Chondrocyte (in vitro differentiated cells): ENCODE results near the gene KRT7. TPM values are rescaled to one million over a fixed set of nuclear protein-coding genes. Genes with fewer than 3 reads are reported as not detected.

ENCODE experiments used
- DNase-seq: peaks from one replicate; pipeline ENCODE4 v3.0.0; 2021; ENCODE audit warnings: mixed read lengths, low spot score
- H3K27ac Mint-ChIP-seq: one replicate; pipeline ENCODE4 v1.8.0; 2021; ENCODE audit warnings: mild to moderate bottlenecking, moderate library complexity, mixed read lengths; ENCODE audit not compliant: unreplicated experiment
- H3K27me3 Mint-ChIP-seq: 2 replicates; pipeline ENCODE4 v1.8.0; 2021; ENCODE audit warnings: low read depth, mixed read lengths
- H3K36me3 Mint-ChIP-seq: 2 replicates; pipeline ENCODE4 v1.8.0; 2021; ENCODE audit warnings: low read depth, mixed read lengths
- H3K4me1 Mint-ChIP-seq: 2 replicates; pipeline ENCODE4 v1.8.0; 2021; ENCODE audit warnings: low read depth, mild to moderate bottlenecking, mixed read lengths
- H3K4me3 Mint-ChIP-seq: one replicate; pipeline ENCODE4 v1.8.0; 2021; ENCODE audit warnings: mild to moderate bottlenecking, moderate library complexity, mixed read lengths; ENCODE audit not compliant: unreplicated experiment
- H3K9me3 Mint-ChIP-seq: 2 replicates; pipeline ENCODE4 v1.8.0; 2021; ENCODE audit warnings: low read depth, mixed read lengths
- total RNA-seq: library from RNA; stranded (reverse); gene quantifications from 3 replicates; pipeline ENCODE4 v1.2.1, GENCODE V29; 2021
- TF ChIP-seq, protein P1 (sequence below): fragments of 200-600 bp; sonication (generic); IDR thresholded peaks from 2 replicates; pipeline ENCODE4 v1.5.0; 2021; ENCODE audit warnings: antibody characterized with exemption, mild to moderate bottlenecking, moderate library complexity

Gene KRT7
- total RNA-seq, 1 donor from 2014 or later = 266 TPM

DNA sequence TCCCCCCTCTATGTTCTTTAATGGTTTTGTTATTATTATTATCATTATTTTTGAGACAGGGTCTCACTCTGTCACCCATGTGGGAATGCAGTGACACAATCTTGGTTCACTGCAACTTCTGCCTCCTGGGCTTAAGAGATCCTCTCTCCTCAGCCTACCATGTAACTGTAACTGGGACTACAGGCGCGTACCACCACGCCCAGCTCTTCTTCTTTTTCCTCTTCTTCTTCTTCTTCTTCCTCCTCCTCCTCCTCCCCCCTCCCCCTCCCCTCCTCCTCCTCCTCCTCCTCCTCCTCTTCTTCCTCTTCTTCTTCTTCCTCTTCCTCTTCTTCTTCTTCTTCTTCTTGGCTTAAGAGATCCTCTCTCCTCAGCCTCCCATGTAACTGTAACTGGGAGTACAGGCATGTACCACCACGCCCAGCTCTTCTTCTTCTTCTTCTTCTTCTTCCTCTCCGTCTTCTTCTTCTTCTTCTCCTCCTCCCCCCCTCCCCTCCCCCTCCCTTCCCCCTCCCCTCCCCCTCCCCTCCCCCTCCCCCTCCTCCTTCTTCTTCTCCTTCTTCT, 5.4 kb upstream of the KRT7 start:
- TF ChIP-seq, protein P1, sequence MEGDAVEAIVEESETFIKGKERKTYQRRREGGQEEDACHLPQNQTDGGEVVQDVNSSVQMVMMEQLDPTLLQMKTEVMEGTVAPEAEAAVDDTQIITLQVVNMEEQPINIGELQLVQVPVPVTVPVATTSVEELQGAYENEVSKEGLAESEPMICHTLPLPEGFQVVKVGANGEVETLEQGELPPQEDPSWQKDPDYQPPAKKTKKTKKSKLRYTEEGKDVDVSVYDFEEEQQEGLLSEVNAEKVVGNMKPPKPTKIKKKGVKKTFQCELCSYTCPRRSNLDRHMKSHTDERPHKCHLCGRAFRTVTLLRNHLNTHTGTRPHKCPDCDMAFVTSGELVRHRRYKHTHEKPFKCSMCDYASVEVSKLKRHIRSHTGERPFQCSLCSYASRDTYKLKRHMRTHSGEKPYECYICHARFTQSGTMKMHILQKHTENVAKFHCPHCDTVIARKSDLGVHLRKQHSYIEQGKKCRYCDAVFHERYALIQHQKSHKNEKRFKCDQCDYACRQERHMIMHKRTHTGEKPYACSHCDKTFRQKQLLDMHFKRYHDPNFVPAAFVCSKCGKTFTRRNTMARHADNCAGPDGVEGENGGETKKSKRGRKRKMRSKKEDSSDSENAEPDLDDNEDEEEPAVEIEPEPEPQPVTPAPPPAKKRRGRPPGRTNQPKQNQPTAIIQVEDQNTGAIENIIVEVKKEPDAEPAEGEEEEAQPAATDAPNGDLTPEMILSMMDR = no peak
- no peak for DNase-seq
- Mint-ChIP-seq H3K27ac (no peak overlapping the region), H3K36me3 (peaks cover 9% of the 10 kb centered on the region), H3K9me3 (peaks cover 19% of the 10 kb centered on the region), H3K27me3 (no peaks in the 10 kb centered on the region), H3K4me3 (no peak overlapping the region), H3K4me1 (peaks cover 56% of the 10 kb centered on the region)

GRCh38 chr12:52228366-52228765, 4.7 kb upstream of the KRT7 start:
- H3K27ac Mint-ChIP-seq = no peak overlapping the region
- DNase-seq = no peak
- no peaks in the 10 kb centered on the region for H3K27me3 Mint-ChIP-seq
- H3K36me3 Mint-ChIP-seq = peaks cover 9% of the 10 kb centered on the region
- H3K4me1 Mint-ChIP-seq = peaks cover 58% of the 10 kb centered on the region
- no peak overlapping the region for H3K4me3 Mint-ChIP-seq
- peaks cover 19% of the 10 kb centered on the region for H3K9me3 Mint-ChIP-seq
- TF ChIP-seq, protein P1 = no peak

DNA sequence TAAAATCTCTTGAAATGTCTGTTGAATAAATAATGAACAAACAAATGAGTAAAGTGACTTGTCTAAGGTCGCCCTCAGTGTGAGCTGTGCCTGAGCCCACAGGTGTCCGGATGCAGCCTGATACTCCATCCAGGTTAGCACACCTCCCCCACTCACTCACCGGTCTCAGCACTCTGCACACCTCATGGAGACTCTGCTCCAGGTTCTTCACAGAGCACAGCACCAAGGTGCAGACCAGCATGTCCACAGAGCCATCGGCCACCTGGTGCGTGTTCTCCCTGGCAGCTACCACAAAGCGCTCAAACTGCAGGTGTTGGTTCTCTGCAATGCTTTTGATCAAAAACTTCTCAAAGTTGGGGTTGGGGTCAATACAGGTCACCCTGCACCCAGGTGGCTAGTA, 4.1 kb upstream of the KRT7 start:
- peak; percentile 37 for DNase-seq
- no peaks in the 10 kb centered on the region for H3K27me3 Mint-ChIP-seq
- peaks cover 60% of the 10 kb centered on the region for H3K4me1 Mint-ChIP-seq
- peaks cover 17% of the 10 kb centered on the region for H3K9me3 Mint-ChIP-seq
- no peak overlapping the region for H3K27ac Mint-ChIP-seq
- no peak overlapping the region for H3K4me3 Mint-ChIP-seq
- TF ChIP-seq, protein P1 = no peak
- peaks cover 7% of the 10 kb centered on the region for H3K36me3 Mint-ChIP-seq

DNA sequence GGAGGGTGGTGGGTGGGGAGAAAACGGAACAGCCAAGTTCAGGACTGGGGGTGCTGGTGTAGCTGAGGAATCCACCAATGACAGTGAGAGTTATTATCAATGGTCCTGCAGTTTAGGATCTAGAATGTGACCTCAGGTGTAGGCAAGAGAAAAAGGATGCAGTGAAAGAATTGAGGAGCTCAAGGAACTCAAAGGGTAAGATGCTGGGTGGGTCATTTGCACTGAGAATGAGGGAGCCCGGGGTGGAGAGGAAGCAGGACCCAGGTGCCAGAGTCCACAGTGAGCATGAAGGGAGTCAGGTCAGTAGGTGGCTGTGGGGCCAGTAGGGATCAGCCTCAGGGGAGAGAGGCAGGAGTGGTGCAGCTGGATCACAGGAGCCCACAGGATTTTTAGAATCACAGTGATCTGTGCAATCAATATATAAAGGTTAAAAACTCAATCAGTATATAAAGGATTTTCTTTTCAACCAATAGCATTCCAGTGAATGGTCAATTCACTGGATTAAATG, 3.2 kb upstream of the KRT7 start:
- Mint-ChIP-seq H3K9me3 (peaks cover 9% of the 10 kb centered on the region), H3K27ac (peak overlapping the region; percentile 84), H3K27me3 (no peaks in the 10 kb centered on the region), H3K4me1 (peaks cover 66% of the 10 kb centered on the region), H3K36me3 (peaks cover 3% of the 10 kb centered on the region), H3K4me3 (no peak overlapping the region)
- peak; percentile 26 for DNase-seq
- TF ChIP-seq, protein P1 = no peak

GRCh38 chr12:52230364-52231281, 2.4 kb upstream of the KRT7 start:
- TF ChIP-seq, protein P1 = no peak
- Mint-ChIP-seq H3K36me3 (peaks cover 3% of the 10 kb centered on the region), H3K27me3 (no peaks in the 10 kb centered on the region), H3K9me3 (peaks cover 8% of the 10 kb centered on the region), H3K27ac (peak overlapping the region; percentile 95), H3K4me3 (peak overlapping the region; percentile 11), H3K4me1 (peaks cover 72% of the 10 kb centered on the region)
- peak; percentile 62 for DNase-seq
